RKO (cell line): ENCODE measurements around the gene CD72.
"Not testable (repeated sequence)": the region's sequence is repeated elsewhere in the genome, so short reads cannot be mapped to it uniquely, and the experiment has no call there.

Experiments
- DNase-seq: peaks from one replicate; pipeline ENCODE4 v3.0.0-alpha.2; 2016; ENCODE audit warnings: low spot score

CD72 gene

GRCh38 chr9:35616681-35617459, 1.3 kb downstream of the CD72 start:
- DNase-seq = no peak

GRCh38 chr9:35615981-35616680, 2.1 kb downstream of the CD72 start:
- DNase-seq = no peak

- no peak for DNase-seq
These were observed 5.4 kb downstream of the CD72 start for GRCh38 chr9:35612843-35613242.

- DNase-seq = not testable (repeated sequence)
These were observed 6.1 kb downstream of the CD72 start for GRCh38 chr9:35612066-35612465.

- peak; percentile 47 for DNase-seq
These were observed 6.9 kb downstream of the CD72 start for GRCh38 chr9:35611230-35611797.

GRCh38 chr9:35609820-35610163, 8.4 kb downstream of the CD72 start:
- DNase-seq = no peak

- no peak for DNase-seq
These were observed 9.0 kb downstream of the CD72 start for GRCh38 chr9:35609001-35609819.

GRCh38 chr9:35608221-35608620, 10.0 kb downstream of the CD72 start:
- no peak for DNase-seq

- no peak for DNase-seq
These were observed 11.5 kb downstream of the CD72 start for GRCh38 chr9:35606726-35607125.

- no peak for DNase-seq
These were observed 12.1 kb downstream of the CD72 start for GRCh38 chr9:35606138-35606504.

- peak; percentile 50 for DNase-seq
These were observed 12.7 kb downstream of the CD72 start for GRCh38 chr9:35605351-35606137.

- DNase-seq = peak; percentile 87
These were observed 13.4 kb downstream of the CD72 start, which contains the start of gene TESK1 for GRCh38 chr9:35604578-35605350. TESK1 (plus strand) TSS chr9:35605262; CDS start chr9:35605620, 358 bp downstream.

GRCh38 chr9:35603986-35604577, 14.1 kb downstream of the CD72 start:
- peak; percentile 99 for DNase-seq

- DNase-seq = peak; percentile 65
These were observed 14.7 kb downstream of the CD72 start for GRCh38 chr9:35603506-35603985.

- DNase-seq = no peak
These were observed 18.2 kb downstream of the CD72 start for GRCh38 chr9:35599763-35600604.

- no peak for DNase-seq
These were observed 19.2 kb downstream of the CD72 start for GRCh38 chr9:35598866-35599590.

- not testable (repeated sequence) for DNase-seq
These were observed 21.3 kb downstream of the CD72 start for GRCh38 chr9:35596907-35597306.

- DNase-seq = no peak
These were observed 23.7 kb downstream of the CD72 start for GRCh38 chr9:35594471-35594870.

GRCh38 chr9:35593581-35593980, 24.6 kb downstream of the CD72 start:
- DNase-seq = no peak
